Neuronal stem cell (in vitro differentiated cells): ENCODE results near the gene SORBS2.

Experiments used
- DNase-seq: peaks from one replicate; pipeline ENCODE4 v3.0.0-alpha.2; 2013; ENCODE audit warnings: low spot score
- H2AFZ ChIP-seq: one replicate; pipeline ENCODE4 v1.6.1; 2013; ENCODE audit warnings: mild to moderate bottlenecking, low read length, inconsistent platforms
- H2AK5ac ChIP-seq: 2 replicates; pipeline ENCODE4 v1.6.1; 2013; ENCODE audit warnings: low read depth, mild to moderate bottlenecking, inconsistent platforms, low read length, moderate library complexity, mixed read lengths
- H2BK120ac ChIP-seq: 2 replicates; pipeline ENCODE4 v1.6.1; 2013; ENCODE audit warnings: low read depth, mild to moderate bottlenecking, inconsistent platforms, low read length, moderate library complexity, mixed read lengths
- H2BK12ac ChIP-seq: one replicate; pipeline ENCODE4 v1.6.1; 2013; ENCODE audit warnings: low read length, inconsistent platforms
- H2BK15ac ChIP-seq: 2 replicates; pipeline ENCODE4 v1.6.1; 2013; ENCODE audit warnings: mild to moderate bottlenecking, low read length, inconsistent platforms, mixed read lengths
- H2BK5ac ChIP-seq: one replicate; pipeline ENCODE4 v1.6.1; 2013; ENCODE audit warnings: inconsistent platforms, mild to moderate bottlenecking, low read length, moderate library complexity
- H3K14ac ChIP-seq: one replicate; pipeline ENCODE4 v1.6.1; 2013; ENCODE audit warnings: low read length, inconsistent platforms
- H3K18ac ChIP-seq: 2 replicates; pipeline ENCODE4 v1.6.1; 2013; ENCODE audit warnings: low read length, inconsistent platforms
- H3K23ac ChIP-seq: 2 replicates; pipeline ENCODE4 v1.6.1; 2013; ENCODE audit warnings: low read depth, mild to moderate bottlenecking, mixed read lengths, low read length, inconsistent platforms; ENCODE audit not compliant: poor library complexity
- H3K27ac ChIP-seq: replicated peaks from 3 replicates; pipeline ENCODE4 v1.5.1; 2013; ENCODE audit warnings: low read length, inconsistent platforms
- H3K27me3 ChIP-seq, 3 experiments: 2 replicates each; pipeline ENCODE4 v1.6.1; 2013; ENCODE audit warnings: low read length in 3 of 3, mild to moderate bottlenecking in 2 of 3, inconsistent platforms in 1 of 3, low read depth in 1 of 3, mixed read lengths in 1 of 3, moderate library complexity in 1 of 3; ENCODE audit not compliant: control insufficient read depth in 3 of 3, insufficient read depth in 3 of 3
- H3K36me3 ChIP-seq, 2 donors: replicated peaks in 1 of 2; 2 replicates each; pipeline ENCODE4 v1.6.1; 2013; ENCODE audit warnings: low read length in 2 of 2; ENCODE audit not compliant: control insufficient read depth in 2 of 2, insufficient read depth in 2 of 2
- H3K4ac ChIP-seq: 2 replicates; pipeline ENCODE4 v1.6.1; 2013; ENCODE audit warnings: inconsistent platforms, mild to moderate bottlenecking, low read length, moderate library complexity
- H3K4me1 ChIP-seq, 2 donors: 1 replicate in 1 of 2; 2 replicates in 1 of 2; pipeline ENCODE4 v1.6.1; 2013; ENCODE audit warnings: low read length in 2 of 2, low read depth in 1 of 2; ENCODE audit not compliant: control insufficient read depth in 2 of 2, insufficient read depth in 1 of 2
- H3K4me2 ChIP-seq: one replicate; pipeline ENCODE4 v1.6.1; 2013; ENCODE audit warnings: mild to moderate bottlenecking, low read length, inconsistent platforms; ENCODE audit not compliant: insufficient read depth, poor library complexity, severe bottlenecking
- H3K4me3 ChIP-seq, 2 donors: 2 replicates each; pipeline ENCODE4 v1.5.1; 2013; ENCODE audit warnings: low read length in 2 of 2, mild to moderate bottlenecking in 2 of 2, inconsistent platforms in 1 of 2, moderate library complexity in 1 of 2
- H3K79me1 ChIP-seq: one replicate; pipeline ENCODE4 v1.6.1; 2013; ENCODE audit warnings: low read depth, mild to moderate bottlenecking, inconsistent platforms, low read length, moderate library complexity
- H3K9ac ChIP-seq: one replicate; pipeline ENCODE4 v1.6.1; 2013; ENCODE audit warnings: mild to moderate bottlenecking, low read depth, low read length, inconsistent platforms; ENCODE audit not compliant: poor library complexity
- H3K9me3 ChIP-seq, 2 donors: replicated peaks in 1 of 2; 2 replicates each; pipeline versions ENCODE3 to v1.6.1; 2013; ENCODE audit warnings: low read length in 2 of 2, mild to moderate bottlenecking in 2 of 2, inconsistent platforms in 1 of 2, low read depth in 1 of 2, mixed read lengths in 1 of 2, moderate library complexity in 1 of 2; ENCODE audit not compliant: control insufficient read depth in 2 of 2, insufficient read depth in 1 of 2
- H4K8ac ChIP-seq: one replicate; pipeline ENCODE4 v1.6.1; 2013; ENCODE audit warnings: low read depth, mild to moderate bottlenecking, inconsistent platforms, low read length, moderate library complexity
- H4K91ac ChIP-seq: one replicate; pipeline ENCODE4 v1.6.1; 2013; ENCODE audit warnings: low read length, low read depth, mild to moderate bottlenecking, inconsistent platforms; ENCODE audit not compliant: poor library complexity
- WGBS, 2 donors: extraction: QIAGEN DNeasy Blood & Tissue Kit; methylation state at CpG; one replicate each; pipeline ENCODE4 v1.1.7; 2013; ENCODE audit warnings: missing lambda C conversion rate in 2 of 2, mixed read lengths in 1 of 2; ENCODE audit not compliant: insufficient read length in 2 of 2, insufficient replicate concordance in 1 of 2; ENCODE audit errors: extremely low coverage in 2 of 2; 5-methylcytosine and 5-hydroxymethylcytosine counted together

Gene SORBS2

GRCh38 chr4:185576962-185577950, 234.7 kb downstream of the SORBS2 start:
- Histone ChIP-seq H4K8ac (no peak overlapping the region), H2BK120ac (no peak overlapping the region), H3K27me3 (no peaks in the 10 kb centered on the region), H3K9me3 (no peaks in the 10 kb centered on the region), H3K9ac (no peak overlapping the region), H3K23ac (no peak overlapping the region), H2AK5ac (no peak overlapping the region), H3K4me2 (no peak overlapping the region), H3K36me3 (no peaks in the 10 kb centered on the region), H3K4me3 (no peak overlapping the region), H2BK12ac (no peak overlapping the region), H3K27ac (no peak overlapping the region), H4K91ac (no peak overlapping the region), H3K4me1 (peaks cover 4 to 5% of the 10 kb centered on the region in 2 donors), H2BK5ac (no peak overlapping the region), H2BK15ac (no peak overlapping the region), H3K4ac (no peak overlapping the region), H3K14ac (no peak overlapping the region), H2AFZ (peak overlapping the region; percentile 33), H3K79me1 (no peaks in the 10 kb centered on the region), H3K18ac (no peak overlapping the region)
- DNase-seq = no peak
- WGBS, 2 donors = no CpG with 5 or more reads among the region's 8 CpGs

DNA sequence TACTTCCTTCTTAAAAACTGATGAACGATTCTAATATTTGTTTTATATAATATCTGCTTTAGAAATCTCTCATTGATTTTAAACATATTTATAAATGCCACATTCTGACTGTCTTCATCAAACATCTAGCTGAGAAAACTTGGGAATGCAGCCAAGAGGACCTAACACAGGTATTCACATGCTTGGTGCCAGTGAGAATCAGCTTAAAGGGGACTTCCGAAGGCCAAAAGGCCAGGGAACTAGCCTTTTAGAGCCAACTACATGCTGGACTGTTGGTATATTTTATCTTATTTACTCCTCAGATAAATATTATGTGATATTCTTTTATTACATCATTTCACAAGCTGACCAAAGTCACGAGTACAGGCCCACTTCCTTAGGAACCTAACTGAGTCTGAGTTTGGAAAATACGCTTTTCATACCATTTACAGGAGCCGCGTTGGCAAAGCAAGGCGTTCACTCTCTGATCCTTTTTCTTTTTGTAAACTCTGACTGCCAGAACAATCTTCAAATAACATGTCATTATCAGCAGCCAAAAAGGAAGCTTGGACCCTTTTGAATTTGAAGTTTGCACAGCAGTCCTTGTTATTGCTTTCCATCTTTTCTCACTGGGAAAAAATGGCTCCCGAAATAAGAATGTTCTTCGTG, 235.6 kb downstream of the SORBS2 start:
- no peak overlapping the region for H3K27ac ChIP-seq
- no peak overlapping the region for H3K4me3 ChIP-seq
- no peak overlapping the region for H3K9ac ChIP-seq
- H4K91ac ChIP-seq = no peak overlapping the region
- H2AFZ ChIP-seq = peak overlapping the region; percentile 33
- DNase-seq = no peak
- no peak overlapping the region for H2BK120ac ChIP-seq
- H3K9me3 ChIP-seq = no peaks in the 10 kb centered on the region
- H3K23ac ChIP-seq = no peak overlapping the region
- no peak overlapping the region for H2BK15ac ChIP-seq
- H3K79me1 ChIP-seq = no peaks in the 10 kb centered on the region
- H4K8ac ChIP-seq = no peak overlapping the region
- no peak overlapping the region for H3K18ac ChIP-seq
- no peak overlapping the region for H3K4me2 ChIP-seq
- no peak overlapping the region for H2BK12ac ChIP-seq
- H3K14ac ChIP-seq = no peak overlapping the region
- peaks cover 4 to 5% of the 10 kb centered on the region in 2 donors for H3K4me1 ChIP-seq
- no peaks in the 10 kb centered on the region for H3K27me3 ChIP-seq
- H3K36me3 ChIP-seq = no peaks in the 10 kb centered on the region
- no peak overlapping the region for H3K4ac ChIP-seq
- no peak overlapping the region for H2AK5ac ChIP-seq
- WGBS, 2 donors = no CpG with 5 or more reads among the region's 9 CpGs
- H2BK5ac ChIP-seq = no peak overlapping the region

DNA sequence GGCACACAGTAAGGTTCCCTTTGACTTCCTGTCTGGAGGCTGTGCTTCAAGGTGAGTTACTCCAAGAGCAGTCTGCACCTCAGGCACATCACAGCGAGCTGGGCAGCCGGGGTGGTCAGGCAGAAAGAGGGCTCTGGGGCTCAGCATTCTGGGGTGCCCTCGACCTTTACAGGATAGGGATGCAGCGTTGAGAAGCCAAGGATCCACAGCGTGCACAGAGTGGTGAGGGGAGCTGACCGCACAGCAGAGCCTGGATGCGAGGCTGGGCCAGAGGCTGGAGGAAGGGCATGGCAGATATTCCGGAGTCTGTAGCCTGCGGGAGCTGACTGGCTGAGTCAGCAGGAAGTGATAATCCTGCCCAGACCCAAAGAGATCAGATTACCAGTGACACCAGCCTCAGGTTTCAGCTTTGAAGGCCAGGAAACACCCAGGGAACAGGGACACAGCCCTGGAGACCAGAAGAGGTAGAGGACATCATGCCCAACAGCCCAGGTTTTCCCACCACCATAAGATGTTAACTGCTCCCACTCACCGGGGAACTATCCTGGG, 238.3 kb downstream of the SORBS2 start:
- no peak overlapping the region for H3K4me3 ChIP-seq
- no CpG with 5 or more reads among the region's 10 CpGs for WGBS, 2 donors
- no peak overlapping the region for H2BK12ac ChIP-seq
- H3K79me1 ChIP-seq = no peaks in the 10 kb centered on the region
- no peak overlapping the region for H3K27ac ChIP-seq
- no peak overlapping the region for H4K91ac ChIP-seq
- H2AFZ ChIP-seq = peak overlapping the region; percentile 77
- H3K4ac ChIP-seq = no peak overlapping the region
- H3K36me3 ChIP-seq = no peaks in the 10 kb centered on the region
- H2BK5ac ChIP-seq = peak overlapping the region; percentile 76
- H3K18ac ChIP-seq = peak overlapping the region; percentile 90
- no peak overlapping the region for H2AK5ac ChIP-seq
- H3K14ac ChIP-seq = no peak overlapping the region
- no peak overlapping the region for H3K23ac ChIP-seq
- no peak overlapping the region for H3K4me2 ChIP-seq
- no peak overlapping the region for H4K8ac ChIP-seq
- no peak overlapping the region for H2BK120ac ChIP-seq
- H2BK15ac ChIP-seq = peak overlapping the region; percentile 32
- no peaks in the 10 kb centered on the region for H3K9me3 ChIP-seq
- DNase-seq = no peak
- H3K27me3 ChIP-seq = no peaks in the 10 kb centered on the region
- H3K4me1 ChIP-seq = peaks cover 5% of the 10 kb centered on the region in 2 donors
- H3K9ac ChIP-seq = peak overlapping the region; percentile 64

DNA sequence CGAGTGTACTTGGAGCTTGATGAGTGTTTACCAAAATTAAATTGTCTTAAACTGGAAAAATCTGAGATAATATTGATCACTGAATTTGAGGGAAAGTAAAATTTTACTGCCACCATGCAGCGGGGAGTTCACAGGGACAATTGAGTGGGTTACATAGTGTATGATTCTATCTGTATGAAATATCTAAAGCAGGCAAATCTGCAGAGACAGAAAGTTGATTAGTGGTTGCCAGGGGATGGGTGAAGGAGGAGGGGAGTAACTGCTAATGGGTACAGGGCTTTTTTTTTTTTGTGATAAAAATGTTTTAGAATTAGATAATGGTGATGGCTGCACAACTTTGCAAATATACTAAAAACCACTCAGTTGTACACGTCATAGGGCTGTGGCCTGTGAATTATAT, 241.3 kb downstream of the SORBS2 start:
- Histone ChIP-seq H2AK5ac (no peak overlapping the region), H2BK15ac (no peak overlapping the region)
- WGBS, 2 donors = no CpG with 5 or more reads among the region's 3 CpGs

More for the DNA sequence above, 241.3 kb downstream of the SORBS2 start:
- H3K36me3 ChIP-seq = no peaks in the 10 kb centered on the region
- H2BK12ac ChIP-seq = no peak overlapping the region
- no peak overlapping the region for H3K23ac ChIP-seq
- no peak overlapping the region for H3K27ac ChIP-seq
- peaks cover 5 to 11% of the 10 kb centered on the region in 2 donors for H3K4me1 ChIP-seq
- H3K4me2 ChIP-seq = no peak overlapping the region
- DNase-seq = no peak
- H4K91ac ChIP-seq = no peak overlapping the region
- no peak overlapping the region for H3K4me3 ChIP-seq
- peak overlapping the region; percentile 57 for H2AFZ ChIP-seq
- H3K4ac ChIP-seq = no peak overlapping the region
- H4K8ac ChIP-seq = no peak overlapping the region
- no peak overlapping the region for H3K9ac ChIP-seq
- H2BK120ac ChIP-seq = no peak overlapping the region
- no peaks in the 10 kb centered on the region for H3K27me3 ChIP-seq
- no peak overlapping the region for H3K18ac ChIP-seq
- no peaks in the 10 kb centered on the region for H3K79me1 ChIP-seq
- no peak overlapping the region for H3K14ac ChIP-seq
- H2BK5ac ChIP-seq = no peak overlapping the region
- H3K9me3 ChIP-seq = peaks cover 2% of the 10 kb centered on the region in 2 donors
